Peyer's patch (tissue), 4 donors: ENCODE measurements around the gene TRIM61. TPM values are rescaled to one million over a fixed set of nuclear protein-coding genes. Genes with fewer than 3 reads are reported as not detected.
"Not testable (repeated sequence)": the region's sequence is repeated elsewhere in the genome, so short reads cannot be mapped to it uniquely, and the experiment has no call there.

Experiments used
- DNase-seq, 3 donors: peaks; one replicate each; pipeline ENCODE4 v3.0.0-alpha.2; 2017 to 2019
- H3K27ac ChIP-seq, 4 donors: fragments of 200-600 bp; sonication (generic); one replicate each; pipeline ENCODE4 v1.5.1; 2016 to 2019
- H3K27me3 ChIP-seq, 2 donors: fragments of 200-600 bp; sonication (generic); one replicate each; pipeline ENCODE4 v1.5.1; 2019
- H3K36me3 ChIP-seq, 3 donors: fragments of 200-600 bp; sonication (generic); one replicate each; pipeline ENCODE4 v1.5.1; 2016 to 2019
- H3K4me1 ChIP-seq, 4 donors: fragments of 200-600 bp; sonication (generic); one replicate each; pipeline ENCODE4 v1.5.1; 2016 to 2019
- H3K4me3 ChIP-seq, 4 donors: fragments of 200-600 bp; sonication (generic); 1 replicate in 3 of 4; 2 replicates in 1 of 4; pipeline ENCODE4 v1.5.1; 2016 to 2019; ENCODE audit warnings: mild to moderate bottlenecking in 1 of 4
- H3K9me3 ChIP-seq, 4 donors: fragments of 200-600 bp; sonication (generic); one replicate each; pipeline ENCODE4 v1.5.1; 2016 to 2019; ENCODE audit warnings: mild to moderate bottlenecking in 1 of 4
- CTCF ChIP-seq, 6 experiments: fragments of 450-650 bp in 4 of 6; fragments of 200-600 bp in 2 of 6; sonication (generic) in 1 of 6; IDR thresholded peaks; one replicate each; pipeline ENCODE4 v1.5.1; 2017 to 2019; ENCODE audit warnings: antibody characterized with exemption in 6 of 6, mild to moderate bottlenecking in 3 of 6, moderate library complexity in 1 of 6
- POLR2A ChIP-seq, 2 donors: fragments of 450-650 bp; IDR thresholded peaks; one replicate each; pipeline ENCODE4 v1.5.1; 2017; ENCODE audit warnings: antibody characterized with exemption in 2 of 2, mild to moderate bottlenecking in 2 of 2, moderate library complexity in 2 of 2
- total RNA-seq, 4 donors: library from RNA; depleted of rRNA; stranded (reverse); fragments of >200 nt; gene quantifications; one replicate each; pipeline ENCODE4 v1.1.0, GENCODE V29; 2016

Gene TRIM61
- total RNA-seq, 4 donors from 2014 or later, result 0.53 to 1.7 TPM; not detected in 2

DNA sequence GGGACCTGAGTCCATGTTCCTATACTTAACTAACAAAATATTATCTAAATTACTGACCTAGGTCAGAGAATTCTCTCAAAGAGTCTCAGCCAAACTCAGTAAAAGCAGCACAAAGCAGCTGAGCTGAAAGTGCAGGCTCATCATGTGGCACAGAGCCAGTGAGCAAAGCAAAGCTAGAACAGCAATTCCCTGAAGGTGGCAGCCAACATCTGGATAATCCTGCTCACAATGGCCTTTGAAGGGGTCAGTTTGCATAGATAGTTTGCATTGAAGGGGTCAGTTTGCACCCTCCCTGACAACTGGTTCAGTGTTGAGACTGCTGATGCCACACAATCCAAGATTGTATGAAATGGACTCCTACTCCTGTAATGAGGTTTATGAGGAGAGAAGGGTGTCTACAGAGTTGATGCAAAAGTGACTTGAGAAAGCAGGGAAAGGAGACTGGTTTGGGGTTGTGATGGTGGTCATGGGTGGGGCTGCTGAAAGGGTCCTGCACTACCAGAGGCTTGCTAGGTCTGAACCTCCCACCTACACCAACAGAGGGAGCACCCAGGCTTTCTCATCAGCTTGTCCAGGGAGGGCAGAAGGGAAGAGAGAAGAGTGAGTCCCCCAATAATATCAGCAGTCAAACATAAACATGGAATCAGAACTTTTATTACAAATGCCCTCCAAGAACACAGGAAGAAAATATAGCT is 39.7 kb downstream of the TRIM61 start:
- H3K4me3 ChIP-seq, result no peak overlapping the region
- H3K27ac ChIP-seq, result no peak overlapping the region
- no peaks in the 10 kb centered on the region for H3K4me1 ChIP-seq
- no peaks in the 10 kb centered on the region for H3K27me3 ChIP-seq
- H3K9me3 ChIP-seq, result no peaks in the 10 kb centered on the region
- no peak for DNase-seq
- no peak for TF ChIP-seq CTCF (IDR thresholded peaks at IDR 0.05)
- no peak for TF ChIP-seq POLR2A (IDR thresholded peaks at IDR 0.05)
- no peaks in the 10 kb centered on the region for H3K36me3 ChIP-seq

GRCh38 chr4:164935865-164936606 is 41.4 kb downstream of the TRIM61 start:
- not testable (repeated sequence) for H3K4me3 ChIP-seq, H3K9me3 ChIP-seq, H3K27me3 ChIP-seq, H3K36me3 ChIP-seq, H3K4me1 ChIP-seq, H3K27ac ChIP-seq, DNase-seq

- no peak overlapping the region for H3K27ac ChIP-seq
- DNase-seq, result no peak
Measured at GRCh38 chr4:164935363-164935762, 42.1 kb downstream of the TRIM61 start.

GRCh38 chr4:164933244-164933643 is 44.2 kb downstream of the TRIM61 start:
- no peak overlapping the region for H3K4me3 ChIP-seq
- H3K36me3 ChIP-seq, result no peaks in the 10 kb centered on the region
- H3K27ac ChIP-seq, result no peak overlapping the region
- DNase-seq, result no peak
- no peaks in the 10 kb centered on the region for H3K27me3 ChIP-seq
- no peaks in the 10 kb centered on the region for H3K9me3 ChIP-seq
- TF ChIP-seq CTCF (IDR thresholded peaks at IDR 0.05) (no peak), POLR2A (IDR thresholded peaks at IDR 0.05) (no peak)
- no peaks in the 10 kb centered on the region for H3K4me1 ChIP-seq

More at GRCh38 chr4:164935363-164935762, 42.1 kb downstream of the TRIM61 start:
- no peaks in the 10 kb centered on the region for H3K36me3 ChIP-seq
- no peaks in the 10 kb centered on the region for H3K9me3 ChIP-seq
- no peak overlapping the region for H3K4me3 ChIP-seq
- no peak for TF ChIP-seq POLR2A (IDR thresholded peaks at IDR 0.05)
- no peak for TF ChIP-seq CTCF (IDR thresholded peaks at IDR 0.05)
- no peaks in the 10 kb centered on the region for H3K27me3 ChIP-seq
- no peaks in the 10 kb centered on the region for H3K4me1 ChIP-seq

DNA sequence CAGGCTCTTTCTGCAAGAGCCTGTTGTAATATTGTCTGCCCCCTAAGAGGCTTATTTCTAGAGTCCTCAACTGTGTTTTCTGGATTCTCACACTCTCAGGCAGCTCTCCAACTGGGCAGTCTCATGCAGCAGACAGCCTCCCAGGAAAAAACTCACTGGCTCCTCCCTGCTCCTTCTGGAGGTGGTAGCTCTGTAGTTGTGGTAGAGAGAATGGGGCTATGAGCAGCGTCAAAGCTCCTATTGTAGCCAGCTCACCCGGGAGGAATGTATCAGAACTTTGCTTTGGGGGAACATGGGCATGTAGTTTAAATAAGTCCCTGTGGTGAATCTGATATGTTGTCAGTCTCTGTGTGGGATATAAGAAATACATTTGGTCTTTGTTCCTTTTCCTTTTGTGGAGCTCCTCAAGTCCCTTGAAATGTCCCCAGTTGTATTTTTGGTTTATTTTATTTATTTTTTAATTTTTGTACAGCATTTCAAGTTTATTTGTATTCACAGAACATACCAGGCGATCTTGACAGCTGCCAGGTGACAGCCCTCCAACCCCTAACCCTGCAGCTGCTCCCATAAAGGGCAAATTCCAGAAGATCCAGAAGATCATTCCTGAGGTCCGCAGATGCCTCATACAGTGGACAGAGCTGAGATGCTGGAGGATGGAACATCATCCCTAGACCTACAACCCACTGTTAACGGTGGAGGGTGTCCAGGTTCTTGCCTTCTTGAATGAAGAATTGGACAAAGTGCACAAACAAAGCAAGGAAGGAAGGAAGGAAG is 45.7 kb downstream of the TRIM61 start:
- no peak for TF ChIP-seq POLR2A (IDR thresholded peaks at IDR 0.05)
- no peak for TF ChIP-seq CTCF (IDR thresholded peaks at IDR 0.05)
- Histone ChIP-seq H3K4me3 (no peak overlapping the region), H3K4me1 (no peaks in the 10 kb centered on the region), H3K9me3 (no peaks in the 10 kb centered on the region), H3K27me3 (no peaks in the 10 kb centered on the region), H3K36me3 (no peaks in the 10 kb centered on the region), H3K27ac (no peak overlapping the region)
- DNase-seq, result no peak

GRCh38 chr4:164930647-164931046 is 46.8 kb downstream of the TRIM61 start:
- H3K4me3 ChIP-seq, result no peak overlapping the region
- H3K27ac ChIP-seq, result no peak overlapping the region
- no peaks in the 10 kb centered on the region for H3K36me3 ChIP-seq
- no peaks in the 10 kb centered on the region for H3K9me3 ChIP-seq
- no peaks in the 10 kb centered on the region for H3K4me1 ChIP-seq
- no peaks in the 10 kb centered on the region for H3K27me3 ChIP-seq
- TF ChIP-seq CTCF (IDR thresholded peaks at IDR 0.05), result no peak
- TF ChIP-seq POLR2A (IDR thresholded peaks at IDR 0.05), result no peak
- DNase-seq, result no peak

- not testable (repeated sequence) for H3K9me3 ChIP-seq, DNase-seq, H3K4me3 ChIP-seq
Measured at GRCh38 chr4:164927101-164927500, 50.4 kb downstream of the TRIM61 start.

More at GRCh38 chr4:164927101-164927500, 50.4 kb downstream of the TRIM61 start:
- H3K4me1 ChIP-seq, H3K36me3 ChIP-seq, H3K27me3 ChIP-seq, H3K27ac ChIP-seq: not testable (repeated sequence)
